LNCaP clone FGC (cell line): ENCODE data around the gene OTUD5.

ENCODE experiments used
- DNase-seq: peaks from one replicate; pipeline ENCODE4 v3.0.0-alpha.2; 2011; ENCODE audit warnings: low read depth
- H3K4me3 ChIP-seq: 2 replicates; pipeline ENCODE4 v1.5.1; 2011; ENCODE audit warnings: mild to moderate bottlenecking, low read depth, low read length, control low read depth
- CTCF ChIP-seq: IDR thresholded peaks from 2 replicates; pipeline ENCODE4 v1.5.1; 2012; ENCODE audit warnings: mild to moderate bottlenecking; ENCODE audit not compliant: control insufficient read depth, insufficient read depth; ENCODE audit errors: extremely low read depth

The OTUD5 gene

GRCh38 chrX:48998391-48998790 is 41.0 kb upstream of the OTUD5 start:
- TF ChIP-seq CTCF: no peak
- no peak for DNase-seq
- no peak overlapping the region for H3K4me3 ChIP-seq

GRCh38 chrX:48997865-48998264 is 40.5 kb upstream of the OTUD5 start:
- no peak for TF ChIP-seq CTCF
- DNase-seq: no peak
- no peak overlapping the region for H3K4me3 ChIP-seq

GRCh38 chrX:48997455-48997854 is 40.0 kb upstream of the OTUD5 start:
- no peak overlapping the region for H3K4me3 ChIP-seq
- no peak for TF ChIP-seq CTCF
- no peak for DNase-seq

GRCh38 chrX:48996969-48997368 is 39.6 kb upstream of the OTUD5 start:
- DNase-seq: no peak
- no peak overlapping the region for H3K4me3 ChIP-seq
- TF ChIP-seq CTCF: no peak

- no peak overlapping the region for H3K4me3 ChIP-seq
- DNase-seq: no peak
- no peak for TF ChIP-seq CTCF
Observed at GRCh38 chrX:48992341-48992740, 34.9 kb upstream of the OTUD5 start.

GRCh38 chrX:48989483-48989882 is 32.1 kb upstream of the OTUD5 start:
- no peak for DNase-seq
- no peak for TF ChIP-seq CTCF
- H3K4me3 ChIP-seq: no peak overlapping the region

- DNase-seq: no peak
- TF ChIP-seq CTCF: no peak
- H3K4me3 ChIP-seq: no peak overlapping the region
Observed at GRCh38 chrX:48983896-48984295, 26.5 kb upstream of the OTUD5 start.
